GM19193 (cell line): ENCODE measurements around the gene GUCY2F.

ENCODE experiments used
- POLR2A ChIP-seq: IDR thresholded peaks from 4 replicates; pipeline ENCODE4 v1.6.1; 2011; ENCODE audit not compliant: insufficient read depth, insufficient read length; ENCODE audit errors: extremely low read depth

The GUCY2F gene

GRCh38 chrX:109481986-109482385 is at the start of gene GUCY2F:
Gene GUCY2F, minus strand, starts transcription at chrX:109482086. Its CDS starts 6,150 bp downstream, at chrX:109475936.
- no peak for TF ChIP-seq POLR2A

DNA sequence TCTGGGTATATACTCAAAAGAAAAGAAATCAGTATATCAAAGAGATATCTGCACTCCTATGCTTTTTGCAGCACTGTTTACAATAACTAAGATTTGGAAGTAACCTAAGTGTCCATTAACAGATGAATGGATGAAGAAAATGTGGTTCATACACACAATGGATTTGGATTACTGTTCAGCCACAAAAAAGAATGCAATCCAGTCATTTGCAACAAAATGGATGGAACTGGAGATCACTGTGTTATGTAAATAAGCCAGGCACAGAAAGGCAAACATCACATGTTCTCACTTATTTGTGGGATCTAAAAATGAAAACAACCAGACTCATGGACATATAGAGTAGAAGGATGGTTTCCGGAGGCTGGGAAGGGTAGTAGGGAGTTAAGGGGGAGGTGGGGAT is 37.1 kb upstream of the GUCY2F start:
- no peak for TF ChIP-seq POLR2A

DNA sequence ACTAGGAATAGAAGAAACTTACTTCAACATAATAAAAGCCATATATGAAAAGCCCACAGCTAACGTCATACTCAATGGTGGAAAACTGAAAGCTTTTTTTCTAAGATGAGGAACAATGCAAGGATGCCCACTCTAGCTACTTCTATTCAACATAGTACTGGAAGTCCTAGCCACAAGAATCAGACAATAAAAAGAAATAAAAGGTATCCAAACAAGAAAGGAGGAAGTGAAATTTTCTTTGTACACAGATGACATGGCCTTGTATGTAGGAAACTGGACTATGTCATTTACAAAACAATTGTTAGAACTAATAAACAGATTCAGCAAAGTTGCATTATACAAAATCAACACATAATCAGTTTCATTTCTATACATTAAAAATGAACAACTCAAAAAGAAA is 29.2 kb upstream of the GUCY2F start:
- no peak for TF ChIP-seq POLR2A

DNA sequence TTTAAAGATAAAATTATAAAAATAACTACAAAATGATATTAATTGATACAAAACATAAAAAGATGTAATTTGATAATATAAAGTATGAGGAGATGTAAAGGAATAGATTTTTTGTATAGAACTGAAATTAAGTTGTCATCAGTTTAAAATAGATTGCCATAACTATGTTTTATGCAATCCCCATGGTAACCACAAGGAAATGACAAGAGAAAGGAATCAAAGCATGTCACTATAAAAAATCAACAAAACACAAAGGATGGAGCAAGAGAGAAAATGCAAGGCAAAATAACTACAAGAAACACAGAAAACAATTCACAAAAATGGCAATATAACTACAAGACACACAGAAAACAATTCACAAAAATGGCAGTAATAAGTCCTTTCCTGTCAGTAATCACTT is 27.0 kb upstream of the GUCY2F start:
- no peak for TF ChIP-seq POLR2A

GRCh38 chrX:109501176-109501575 is 19.3 kb upstream of the GUCY2F start:
- no peak for TF ChIP-seq POLR2A

DNA sequence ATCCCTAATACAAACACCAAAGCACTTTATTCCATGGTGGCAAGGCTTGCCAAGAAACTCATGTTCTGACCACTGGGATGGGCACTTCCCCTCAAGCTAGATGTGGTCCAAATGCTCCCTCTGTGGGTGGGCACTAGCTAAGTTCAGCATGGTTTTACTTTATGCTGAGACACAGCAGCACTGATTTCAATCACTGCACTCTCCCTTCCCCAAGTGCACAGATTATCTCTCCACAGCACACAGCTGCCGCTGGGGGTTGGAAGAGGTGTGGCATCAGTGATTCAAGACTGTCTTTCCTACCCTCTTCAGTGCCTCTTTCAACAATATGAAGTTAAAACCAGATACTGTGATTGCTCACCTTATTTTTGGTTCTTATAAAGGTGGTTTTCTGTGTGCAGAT is 16.5 kb upstream of the GUCY2F start:
- TF ChIP-seq POLR2A: no peak

- TF ChIP-seq POLR2A: no peak
These were observed 7.3 kb upstream of the GUCY2F start for GRCh38 chrX:109489174-109489573.

- TF ChIP-seq POLR2A: no peak
These were observed 5.8 kb upstream of the GUCY2F start for GRCh38 chrX:109487640-109488039.

- TF ChIP-seq POLR2A: no peak
These were observed 3.8 kb upstream of the GUCY2F start for GRCh38 chrX:109485470-109486340.

DNA sequence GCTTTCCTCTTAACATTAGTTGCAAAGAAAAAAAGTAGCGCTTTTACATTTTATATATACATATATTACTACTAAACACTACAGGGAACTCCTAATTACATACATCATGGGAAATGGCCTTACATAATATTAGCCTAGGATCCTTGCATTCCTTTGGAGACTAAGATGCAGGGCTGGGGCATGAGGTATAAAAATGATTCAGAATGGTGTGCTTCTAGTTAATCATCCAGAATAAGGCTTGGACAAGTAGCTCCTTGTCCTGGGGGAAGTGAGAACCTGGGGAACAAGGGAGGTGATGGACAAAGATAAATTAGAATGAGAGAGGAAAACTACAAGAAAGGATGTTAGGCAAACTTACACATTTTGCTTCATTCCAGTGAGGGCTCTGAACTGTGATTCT is 3.0 kb upstream of the GUCY2F start:
- TF ChIP-seq POLR2A: no peak

GRCh38 chrX:109475174-109475891 is 6.6 kb downstream of the GUCY2F start:
- no peak for TF ChIP-seq POLR2A

GRCh38 chrX:109472939-109473735 is 8.7 kb downstream of the GUCY2F start:
- TF ChIP-seq POLR2A: no peak

- TF ChIP-seq POLR2A: no peak
These were observed 17.7 kb downstream of the GUCY2F start for GRCh38 chrX:109464231-109464630.

DNA sequence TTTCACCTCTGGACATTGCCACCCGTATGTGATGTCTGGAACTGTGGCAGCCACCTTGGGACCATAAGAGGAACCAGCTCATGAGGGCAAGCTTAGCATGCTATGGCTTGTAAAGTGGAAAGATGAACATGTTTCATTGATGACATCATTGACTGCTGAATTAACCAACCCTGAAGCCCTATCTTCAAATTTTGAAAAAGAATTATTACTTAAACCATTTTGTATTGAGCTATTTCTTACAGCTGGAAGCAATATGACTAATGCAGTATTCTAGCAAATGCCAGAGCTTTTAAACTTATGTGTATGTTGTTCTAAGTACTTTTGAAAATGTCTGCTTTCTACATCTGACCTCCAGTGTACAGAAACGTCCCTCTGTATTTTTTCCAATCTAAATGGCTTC is 18.1 kb downstream of the GUCY2F start:
- TF ChIP-seq POLR2A: no peak

DNA sequence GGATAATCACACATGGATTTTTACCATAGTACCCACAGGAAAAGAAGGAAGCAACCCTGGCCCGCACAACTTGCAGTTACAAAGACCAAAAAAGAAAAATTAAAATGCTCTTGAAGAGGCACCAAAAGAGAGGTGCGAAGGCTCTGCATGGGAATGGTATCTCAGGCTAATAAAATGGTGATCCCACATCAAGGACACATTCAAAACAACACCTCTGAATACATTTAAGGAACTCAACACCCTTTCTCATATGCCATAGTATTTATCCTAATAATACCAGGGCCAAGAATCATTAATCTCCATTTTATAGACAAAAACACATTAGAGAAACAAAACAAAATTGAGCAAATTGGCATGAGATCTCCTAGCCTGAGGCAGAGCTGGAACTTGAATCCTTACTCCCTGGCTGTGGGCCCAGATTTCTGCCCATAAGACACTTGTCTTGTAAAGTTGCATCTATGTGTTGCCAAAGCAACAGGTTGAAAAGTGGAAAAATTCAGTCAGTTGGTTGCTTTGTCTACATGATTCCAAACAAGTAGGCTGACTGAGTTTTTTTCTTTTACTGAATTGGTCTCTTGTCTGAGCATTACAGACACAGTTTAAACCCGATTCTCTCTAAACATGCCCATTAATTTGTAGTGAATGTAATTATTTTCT is 33.5 kb downstream of the GUCY2F start:
- TF ChIP-seq POLR2A: no peak
